Dermis microvascular lymphatic vessel endothelial cell (primary cell): ENCODE results near the gene COL12A1. TPM values are rescaled to one million over a fixed set of nuclear protein-coding genes. Genes with fewer than 3 reads are reported as not detected.

Source experiments
- DNase-seq, 2 donors: peaks; one replicate each; pipeline versions ENCODE4 v3.0.0 to v3.0.0-alpha.2; 2010; ENCODE audit warnings: low read depth in 2 of 2
- total RNA-seq: library from RNA; depleted of rRNA; stranded (reverse); fragments of >200 nt; gene quantifications from 2 replicates; pipeline ENCODE4 v1.2.1, GENCODE V29; 2014

COL12A1 gene
- total RNA-seq, 1 donor from 2014 or later = 1.0 TPM

GRCh38 chr6:75145211-75145610, 60.6 kb downstream of the COL12A1 start:
- no peak for DNase-seq

GRCh38 chr6:75144386-75144785, 61.5 kb downstream of the COL12A1 start:
- no peak for DNase-seq

GRCh38 chr6:75143191-75143590, 62.7 kb downstream of the COL12A1 start:
- no peak for DNase-seq

- DNase-seq = no peak
Observed at GRCh38 chr6:75142721-75143120, 63.1 kb downstream of the COL12A1 start.

DNA sequence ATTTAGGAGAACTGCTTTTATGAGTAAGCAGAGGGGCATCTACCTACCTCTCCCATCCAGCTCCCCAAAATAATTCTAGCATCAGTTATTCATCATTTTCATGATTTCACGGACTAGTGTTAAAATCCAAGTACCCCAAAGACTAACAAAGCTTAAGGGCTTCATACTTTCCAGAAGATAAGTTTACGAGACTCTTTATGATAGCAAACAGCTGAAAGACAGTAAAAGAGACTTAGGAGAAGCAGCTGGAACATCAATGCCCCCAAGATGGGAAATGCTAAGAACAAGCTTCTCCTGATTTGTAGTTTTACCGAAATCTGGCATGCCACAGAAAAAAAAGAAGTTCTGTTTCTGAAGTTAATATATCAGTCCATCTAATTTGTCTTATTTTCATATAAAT, 70.0 kb downstream of the COL12A1 start:
- no peak for DNase-seq

DNA sequence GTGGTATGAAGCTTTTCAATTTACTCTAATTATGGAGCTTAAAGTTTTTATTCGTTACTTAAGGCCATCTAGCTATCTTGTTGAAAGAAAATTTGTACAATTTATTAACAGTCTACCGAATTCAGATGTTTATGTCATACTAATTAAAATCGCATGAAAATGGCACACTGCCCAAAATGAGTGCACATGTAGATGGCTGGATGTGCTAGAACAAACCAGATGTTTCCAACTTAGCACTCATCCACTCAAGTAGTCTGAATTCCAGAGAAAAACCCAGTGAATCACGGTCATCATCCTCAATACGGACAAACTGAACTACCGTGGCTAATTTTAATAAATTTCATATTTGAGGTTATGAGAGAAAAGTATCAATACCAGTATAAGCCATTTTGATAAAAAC, 70.4 kb downstream of the COL12A1 start:
- no peak for DNase-seq

DNA sequence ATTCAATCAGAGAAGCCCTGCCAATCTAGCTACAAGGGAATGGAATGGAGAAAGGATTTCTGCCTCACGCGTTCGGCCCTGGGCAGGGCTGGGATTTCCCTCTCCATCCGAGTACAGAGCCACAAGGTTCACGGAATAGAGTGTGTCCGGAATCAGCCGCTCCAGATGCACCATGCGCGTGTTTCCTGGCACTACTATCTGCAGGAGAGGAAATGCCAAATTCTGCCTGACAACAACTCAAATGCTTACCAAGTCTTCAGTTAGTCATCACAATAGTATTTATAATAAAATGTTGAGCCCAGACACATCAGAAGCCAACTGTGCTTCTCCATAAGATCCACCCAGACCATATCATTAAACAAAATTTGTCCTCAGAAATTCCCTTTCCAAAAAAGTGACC, 75.1 kb downstream of the COL12A1 start:
- peak; percentile 53 to 61 for DNase-seq

DNA sequence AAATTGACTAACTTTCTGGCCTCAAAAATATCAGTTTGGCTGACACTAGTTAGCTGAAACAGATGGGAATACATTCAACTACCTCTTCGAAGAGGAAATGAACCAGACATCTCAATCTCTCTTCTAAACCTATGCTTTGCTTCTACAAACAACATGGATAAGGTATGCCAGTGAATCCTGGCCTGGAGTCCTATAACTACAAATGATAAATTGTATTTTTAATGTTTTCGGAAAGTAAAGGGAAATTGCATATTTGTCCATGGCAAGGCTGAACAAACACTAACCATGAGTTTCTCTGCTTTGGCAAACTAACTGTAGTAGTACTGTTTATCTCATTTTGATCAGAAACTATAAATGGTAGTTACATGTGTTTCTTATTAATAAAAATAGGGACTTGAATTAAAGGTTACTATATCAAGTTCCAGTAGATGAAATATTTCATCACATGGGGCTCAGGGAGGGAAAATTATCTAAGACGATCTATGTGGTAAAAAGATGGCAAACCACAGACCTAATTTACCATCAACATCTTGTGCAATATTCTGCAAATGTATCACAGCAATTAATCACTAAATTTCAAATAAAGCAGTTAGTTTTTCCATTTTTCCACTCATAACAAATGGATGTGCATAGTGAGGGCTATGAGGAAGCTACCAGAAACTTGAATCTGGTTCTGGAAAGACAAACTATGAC, 76.8 kb downstream of the COL12A1 start:
- no peak for DNase-seq

DNA sequence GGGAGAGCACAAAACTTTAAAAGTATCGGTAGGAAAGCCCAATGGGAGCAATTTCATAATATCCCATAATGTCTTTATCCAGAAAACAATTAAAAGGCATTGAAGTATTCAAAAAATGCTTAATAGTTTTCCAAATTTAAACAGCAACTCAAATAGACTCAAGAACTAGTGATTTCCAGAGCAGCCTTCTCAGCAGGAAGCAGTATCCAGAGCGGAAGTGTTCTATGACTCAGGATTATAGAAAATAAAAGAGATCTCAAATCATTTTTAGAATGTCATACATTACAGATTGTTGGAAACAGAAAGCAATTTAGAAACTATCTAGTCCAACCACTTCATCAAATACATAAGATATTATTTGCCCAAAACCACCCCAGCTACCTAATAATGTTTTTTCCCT, 79.3 kb downstream of the COL12A1 start:
- DNase-seq = peak in 1 of 2 donors; percentile 50

GRCh38 chr6:75124983-75125382, 80.9 kb downstream of the COL12A1 start:
- DNase-seq = no peak

DNA sequence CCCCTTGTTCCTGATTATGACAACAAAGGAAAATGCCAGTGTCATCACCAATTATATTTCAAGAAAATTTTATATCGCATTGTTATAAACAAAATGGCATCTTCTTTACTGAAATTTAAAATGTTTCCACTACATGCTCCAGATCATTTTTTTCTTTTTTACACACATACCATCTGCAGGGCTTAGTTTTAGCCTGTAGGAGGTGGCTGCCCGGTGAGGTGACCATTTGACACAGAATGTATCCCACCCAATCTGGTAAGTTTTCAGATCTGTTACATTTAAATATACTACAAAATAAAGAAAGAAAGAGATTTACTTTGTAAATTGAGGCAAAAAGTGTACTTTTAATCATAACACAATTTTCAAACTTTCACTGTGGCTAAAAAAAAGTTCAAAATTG, 81.8 kb downstream of the COL12A1 start:
- DNase-seq = no peak

DNA sequence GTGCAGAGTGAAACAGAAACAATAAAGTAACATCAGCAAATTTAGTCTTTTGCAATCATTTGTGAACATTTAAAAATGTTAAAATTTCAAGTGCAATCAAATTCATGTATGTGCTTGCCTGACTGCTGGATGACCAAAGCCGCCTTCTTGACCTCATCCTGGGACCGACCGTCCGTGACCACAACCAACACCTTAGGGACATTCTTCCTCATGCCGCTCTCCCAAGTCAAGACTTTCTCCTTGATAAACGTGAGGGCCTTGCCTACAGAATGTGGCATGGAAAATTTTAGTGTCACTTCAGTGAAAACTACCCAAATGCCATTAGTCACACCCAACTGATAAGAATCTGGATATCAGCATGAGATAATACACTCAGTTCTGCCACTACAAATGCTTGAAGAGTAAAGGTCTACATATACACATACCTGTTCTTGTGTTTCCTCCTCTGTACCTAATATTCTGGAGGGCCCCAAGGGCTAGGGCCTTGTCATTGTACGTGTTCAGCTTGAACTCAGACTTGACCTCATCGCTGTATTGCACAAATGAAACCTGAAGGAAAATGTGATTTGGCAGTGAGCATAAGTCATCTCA, 86.8 kb downstream of the COL12A1 start:
- DNase-seq = no peak

GRCh38 chr6:75117701-75118100, 88.2 kb downstream of the COL12A1 start:
- DNase-seq = no peak

- DNase-seq = no peak
Observed at GRCh38 chr6:75116946-75117345, 88.9 kb downstream of the COL12A1 start.

GRCh38 chr6:75115481-75115880, 90.4 kb downstream of the COL12A1 start:
- DNase-seq = no peak

DNA sequence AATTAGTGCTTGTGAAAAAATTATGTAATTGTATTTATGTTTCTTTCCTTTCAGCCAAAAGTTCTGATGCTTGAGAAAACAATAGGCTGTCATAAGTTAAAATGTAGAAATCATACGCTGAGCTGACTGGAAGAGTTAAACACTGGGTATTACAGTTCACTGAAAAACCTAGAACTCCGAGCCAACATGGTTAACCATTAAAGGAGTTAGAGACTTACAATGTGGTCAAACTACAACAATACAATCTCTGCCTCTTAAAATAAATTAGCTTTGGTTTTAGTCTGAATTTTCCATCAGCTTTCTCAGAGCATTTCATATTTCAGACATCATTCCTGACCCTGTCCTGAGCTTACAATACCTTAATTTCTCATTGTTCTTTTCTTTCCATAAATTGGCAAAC, 91.0 kb downstream of the COL12A1 start:
- DNase-seq = no peak

DNA sequence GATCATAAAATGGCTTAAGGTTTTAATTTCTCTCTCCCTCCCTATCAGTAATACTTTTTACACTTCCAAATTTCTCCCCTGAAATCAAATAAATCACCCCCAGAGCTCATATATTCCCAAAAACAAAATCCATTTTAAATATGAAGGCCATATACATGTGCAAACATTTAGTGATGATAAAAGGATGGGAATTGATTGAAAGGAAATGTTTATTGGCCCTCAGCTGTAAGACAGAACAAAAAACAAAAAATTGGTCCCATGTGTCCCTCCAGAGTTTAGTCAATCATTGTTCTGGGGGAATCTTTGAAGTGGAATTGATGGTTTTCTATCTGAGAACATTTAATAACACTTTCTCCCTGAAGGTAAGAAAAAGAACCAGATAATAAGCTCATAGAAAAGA, 91.7 kb downstream of the COL12A1 start:
- no peak for DNase-seq

GRCh38 chr6:75113446-75113845, 92.4 kb downstream of the COL12A1 start:
- DNase-seq = no peak

- DNase-seq = no peak
Observed at GRCh38 chr6:75109765-75110164, 96.1 kb downstream of the COL12A1 start.

- no peak for DNase-seq
Observed at GRCh38 chr6:75109022-75109421, 96.8 kb downstream of the COL12A1 start.

DNA sequence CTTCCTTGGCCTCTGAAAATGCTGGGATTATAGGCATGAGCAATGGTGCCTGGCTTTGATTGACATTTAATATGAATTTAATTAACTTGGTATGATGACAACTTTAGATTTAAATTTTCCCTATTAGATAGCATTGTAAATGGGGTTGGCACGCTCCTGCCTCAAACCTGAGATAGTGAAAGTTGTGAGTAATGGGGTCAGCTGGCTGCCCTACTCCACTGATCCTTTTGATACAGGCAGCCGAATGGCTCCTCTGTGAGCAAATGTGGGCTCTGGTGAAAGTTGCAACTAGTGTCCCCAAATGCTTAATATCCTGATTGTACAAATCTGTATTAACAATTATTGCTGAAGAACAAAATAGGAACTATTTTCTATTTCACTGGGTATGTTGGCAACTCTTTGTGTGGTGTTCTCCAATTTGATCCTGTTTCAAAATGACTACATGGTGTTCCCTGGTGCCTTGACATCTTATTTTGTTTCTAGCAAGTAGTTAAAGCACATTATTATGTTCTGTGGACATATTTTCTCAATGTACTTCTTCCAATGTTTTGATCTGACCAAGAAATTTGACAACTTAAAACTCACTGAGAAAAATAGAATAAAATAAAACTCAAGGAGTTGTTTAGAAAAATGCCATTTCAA, 97.4 kb downstream of the COL12A1 start:
- no peak for DNase-seq

DNA sequence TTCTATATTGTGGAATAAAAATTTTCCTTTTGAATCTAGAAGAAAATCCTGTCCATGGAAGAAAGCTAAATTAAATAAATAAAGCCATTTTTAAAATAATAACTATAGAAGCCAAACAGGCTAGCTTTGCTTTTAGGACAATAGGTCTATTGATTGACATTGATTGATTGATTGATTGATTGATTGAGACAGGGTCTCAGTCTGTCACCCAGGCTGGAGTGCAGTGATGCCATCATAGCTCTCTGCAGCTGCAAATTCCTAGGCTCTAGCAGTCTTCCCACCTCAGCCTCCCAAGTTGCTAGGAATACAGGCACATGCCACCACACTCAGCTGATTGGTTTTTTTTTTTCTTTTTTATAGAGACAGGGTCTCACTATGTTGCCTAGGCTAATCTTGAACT, 97.9 kb downstream of the COL12A1 start:
- no peak for DNase-seq

DNA sequence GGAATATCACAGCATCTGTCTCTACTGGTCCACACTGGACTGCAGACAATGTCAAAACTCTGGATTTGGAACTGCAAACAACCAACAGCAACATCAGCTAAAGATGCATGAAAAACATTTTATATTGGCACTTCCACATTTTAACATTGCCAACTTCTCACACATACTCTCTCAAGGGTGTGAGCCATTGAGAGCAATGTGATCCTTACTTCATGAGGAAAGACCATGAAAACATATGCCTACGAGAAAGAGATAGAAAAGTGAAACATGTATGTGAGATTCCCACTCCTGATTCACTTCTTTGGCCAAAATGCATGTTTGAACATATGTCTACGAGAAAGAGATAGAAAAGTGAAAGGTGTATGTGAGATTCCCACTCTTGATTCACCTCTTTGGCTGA, 99.4 kb downstream of the COL12A1 start:
- no peak for DNase-seq
